Islet of Langerhans (tissue), 1 donor: Measurements from ENCODE around the gene APBA2.

ENCODE experiments used
- FAIRE-seq: peaks from one replicate; lab custom pipeline; 2011; peaks lifted over from hg19 to GRCh38; lab: Jason Lieb, UNC

APBA2 gene

DNA sequence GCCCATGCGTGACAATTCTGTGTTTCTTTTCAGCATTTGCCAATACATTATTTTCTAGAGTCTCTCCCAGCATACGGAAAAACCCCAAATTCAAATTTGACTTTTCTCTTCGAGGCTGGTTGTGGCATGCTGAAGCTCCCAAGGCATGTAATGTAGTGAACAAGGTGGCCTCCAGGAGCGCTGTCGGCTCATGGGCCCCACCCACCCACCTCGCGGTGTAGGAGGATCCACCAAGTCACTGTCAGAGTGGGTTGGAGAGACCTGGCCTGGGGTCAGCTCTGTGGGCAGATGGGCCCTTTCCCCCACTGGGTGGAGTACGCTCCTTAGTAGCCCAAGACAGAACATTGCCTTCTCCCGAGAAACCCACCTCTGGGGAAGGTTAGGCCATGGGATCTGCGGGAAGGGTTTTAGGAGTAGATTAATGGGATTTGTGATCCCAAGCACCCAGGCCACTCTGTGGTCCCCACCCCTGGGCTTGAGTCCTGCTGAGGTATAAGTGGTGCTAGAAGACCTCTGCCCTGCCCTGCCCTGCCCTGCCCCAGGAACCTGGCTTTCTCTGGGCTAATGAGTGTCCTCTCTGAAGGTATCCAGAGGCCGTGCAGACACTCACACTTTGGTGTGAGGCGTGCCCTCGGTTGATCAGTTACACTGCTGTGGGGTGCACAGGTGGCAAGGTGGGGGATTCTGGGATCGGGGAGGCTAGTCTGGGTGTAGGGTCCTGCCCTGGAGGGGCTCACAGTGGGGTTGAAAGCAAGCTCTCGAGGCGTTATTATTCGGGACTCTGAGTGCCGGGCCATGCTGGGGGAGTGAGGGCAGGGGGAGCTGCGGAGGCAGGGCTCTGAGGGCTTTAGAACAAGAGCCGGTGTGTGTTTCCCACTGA is 97.9 kb downstream of the APBA2 start:
- no peak for FAIRE-seq

DNA sequence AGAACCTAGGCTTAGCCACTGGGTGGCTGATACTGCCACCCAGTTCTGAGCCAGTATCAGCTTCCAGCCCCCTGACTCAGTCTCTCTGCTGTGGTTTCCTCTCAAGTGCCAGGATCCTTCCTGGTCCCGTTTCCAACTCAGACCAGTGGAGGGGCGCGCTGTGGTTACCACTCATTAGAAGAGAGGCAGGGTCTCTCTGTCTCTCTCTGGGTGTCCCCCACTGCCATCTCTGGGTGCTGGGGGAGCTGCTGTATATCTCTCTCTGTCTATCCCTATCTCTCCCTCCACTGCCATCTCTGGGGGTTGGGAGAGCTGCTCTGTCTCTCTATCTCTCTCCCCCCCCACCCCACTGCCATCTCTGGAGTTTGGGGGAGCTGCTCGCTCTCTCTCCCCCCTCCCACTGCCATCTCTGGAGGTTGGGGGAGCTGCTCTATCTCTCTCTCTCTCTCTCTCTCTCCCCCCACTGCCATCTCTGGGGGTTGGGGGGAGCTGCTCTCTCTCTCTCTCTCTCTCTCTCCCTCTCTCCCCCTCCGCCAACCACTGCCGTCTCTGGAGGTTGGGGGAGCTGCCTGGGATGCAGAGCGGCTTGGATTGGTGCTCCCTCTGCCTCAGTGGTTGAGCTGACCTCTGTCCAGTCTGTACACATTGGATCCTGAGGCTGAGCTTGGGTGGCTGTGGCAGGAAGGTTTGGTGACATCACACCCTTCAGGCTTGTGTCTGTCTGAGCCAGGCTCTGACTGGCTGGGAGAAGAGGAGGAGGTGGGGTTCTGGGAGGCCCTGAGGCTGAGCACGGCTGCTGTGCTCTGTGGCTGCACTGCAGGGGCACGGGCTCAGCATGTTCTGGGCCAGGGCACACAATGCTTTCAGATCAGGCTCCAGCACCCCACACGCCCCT is 98.9 kb downstream of the APBA2 start:
- no peak for FAIRE-seq

- FAIRE-seq: no peak
These were observed 99.5 kb downstream of the APBA2 start for GRCh38 chr15:28985316-28985645.

- FAIRE-seq: no peak
These were observed 99.9 kb downstream of the APBA2 start for GRCh38 chr15:28985691-28986090.

DNA sequence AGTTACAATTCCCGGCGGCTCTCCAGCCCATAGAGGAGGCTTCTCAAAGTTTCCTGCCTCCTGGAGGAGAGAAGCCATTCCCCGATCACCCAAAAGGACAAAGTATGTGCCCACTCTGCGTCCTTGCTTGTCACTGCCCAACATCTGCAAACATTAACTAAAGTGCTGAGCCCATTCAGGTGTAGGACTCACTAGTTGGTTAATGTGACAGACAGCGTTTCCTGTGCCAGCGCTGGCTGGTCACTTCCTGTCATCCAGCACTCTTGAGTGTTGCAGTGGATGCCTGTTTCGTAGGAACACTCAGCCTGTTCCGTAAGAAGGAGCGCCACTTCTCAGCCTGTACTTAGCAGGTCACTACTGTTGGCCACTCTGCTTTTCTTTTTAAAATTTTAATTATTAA is 100.3 kb downstream of the APBA2 start:
- no peak for FAIRE-seq

- FAIRE-seq: no peak
These were observed 101.0 kb downstream of the APBA2 start for GRCh38 chr15:28986726-28987125.

DNA sequence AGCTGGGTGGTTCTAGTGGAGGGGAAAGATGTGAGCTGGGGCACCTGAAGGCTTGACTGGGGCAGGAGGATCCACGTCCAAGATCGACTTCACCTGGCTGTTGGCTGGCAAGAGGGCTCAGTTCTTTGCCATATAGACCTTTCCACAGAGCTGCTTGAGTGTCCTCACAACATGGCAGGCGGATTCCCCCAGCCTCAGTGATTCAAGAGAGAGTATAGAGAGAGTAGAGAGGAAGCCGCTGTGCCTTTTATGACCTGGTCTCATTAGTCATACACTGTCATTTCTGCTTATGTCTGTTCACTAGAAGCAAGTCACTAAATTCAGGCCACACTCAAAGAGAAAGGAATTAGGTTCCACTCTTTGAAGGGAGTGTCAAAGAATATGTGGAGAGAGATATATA is 101.6 kb downstream of the APBA2 start:
- no peak for FAIRE-seq

DNA sequence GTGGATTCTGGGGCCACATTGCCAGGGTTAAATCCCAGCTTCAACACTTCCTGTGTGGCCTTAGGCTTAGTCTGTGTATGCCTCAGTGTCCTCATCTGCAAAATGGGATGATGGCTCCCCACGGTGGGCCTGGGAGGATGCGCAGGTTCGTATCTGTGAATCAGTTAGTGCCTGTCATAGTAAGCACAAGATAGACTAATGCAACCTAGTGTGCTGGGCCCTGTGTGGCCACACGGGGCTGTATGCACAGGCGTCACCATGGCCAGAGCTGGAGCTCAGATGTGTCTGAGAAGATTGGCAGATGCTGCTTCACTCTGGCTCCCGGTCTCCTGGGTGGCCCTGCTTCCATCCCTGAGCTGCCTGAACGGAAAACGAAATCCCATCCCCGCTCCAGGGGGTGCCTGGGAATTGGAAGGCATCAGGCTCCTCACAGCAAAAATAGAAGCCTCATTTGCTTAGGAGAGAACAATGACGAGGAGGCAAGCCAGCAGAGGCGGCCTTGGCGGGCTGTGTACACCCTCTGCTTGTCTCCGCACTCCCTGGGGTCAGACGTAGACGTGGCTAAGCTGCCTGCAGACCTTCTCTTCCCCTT is 103.6 kb downstream of the APBA2 start:
- no peak for FAIRE-seq

DNA sequence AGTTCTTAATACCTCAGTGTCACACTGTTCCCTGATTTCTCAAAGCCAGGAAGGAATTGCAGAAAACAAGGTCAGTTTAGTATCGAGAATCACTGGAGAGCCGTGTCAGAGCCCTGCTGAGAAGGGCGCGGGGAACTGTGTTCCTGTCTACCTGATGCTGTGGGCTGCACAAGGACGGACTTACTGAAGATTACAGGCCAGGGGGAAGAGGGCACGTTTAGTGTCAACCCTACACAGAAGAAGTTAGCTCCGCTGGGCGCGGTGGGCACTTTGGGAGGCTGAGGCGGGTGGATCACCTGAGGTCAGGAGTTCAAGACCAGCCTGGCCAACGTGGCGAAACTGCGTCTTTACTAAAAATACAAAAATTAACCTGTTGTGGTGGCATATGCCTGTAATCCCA is 104.1 kb downstream of the APBA2 start:
- no peak for FAIRE-seq

GRCh38 chr15:28990390-28990789 is 104.6 kb downstream of the APBA2 start:
- FAIRE-seq: no peak

GRCh38 chr15:28991236-28992171 is 105.7 kb downstream of the APBA2 start:
- no peak for FAIRE-seq

DNA sequence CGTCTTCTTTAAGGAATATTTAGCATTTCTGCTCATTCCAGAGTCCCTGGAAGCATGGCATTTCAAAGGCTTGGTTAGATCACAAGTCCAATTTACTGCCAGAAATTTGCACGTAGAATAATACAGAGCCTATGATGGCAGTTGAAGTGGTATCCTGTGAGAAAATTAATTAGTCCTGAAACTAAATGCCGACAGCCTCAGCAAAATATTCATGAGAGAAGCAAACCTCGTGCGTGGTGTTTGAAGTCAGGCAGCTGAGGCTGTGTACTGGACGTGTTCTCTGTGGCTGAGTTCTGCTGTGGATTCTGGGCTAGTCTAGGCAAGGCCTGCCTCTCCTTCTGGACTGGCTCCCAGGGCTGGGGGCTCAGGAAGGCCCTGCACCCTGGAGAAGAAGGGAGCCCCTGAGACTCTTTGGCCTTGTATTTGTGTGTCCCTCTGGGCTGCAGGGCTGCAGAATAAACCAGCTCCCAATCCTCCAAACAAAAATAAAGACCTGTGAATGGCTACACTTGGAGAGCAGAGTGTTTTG is 106.6 kb downstream of the APBA2 start:
- FAIRE-seq: no peak

DNA sequence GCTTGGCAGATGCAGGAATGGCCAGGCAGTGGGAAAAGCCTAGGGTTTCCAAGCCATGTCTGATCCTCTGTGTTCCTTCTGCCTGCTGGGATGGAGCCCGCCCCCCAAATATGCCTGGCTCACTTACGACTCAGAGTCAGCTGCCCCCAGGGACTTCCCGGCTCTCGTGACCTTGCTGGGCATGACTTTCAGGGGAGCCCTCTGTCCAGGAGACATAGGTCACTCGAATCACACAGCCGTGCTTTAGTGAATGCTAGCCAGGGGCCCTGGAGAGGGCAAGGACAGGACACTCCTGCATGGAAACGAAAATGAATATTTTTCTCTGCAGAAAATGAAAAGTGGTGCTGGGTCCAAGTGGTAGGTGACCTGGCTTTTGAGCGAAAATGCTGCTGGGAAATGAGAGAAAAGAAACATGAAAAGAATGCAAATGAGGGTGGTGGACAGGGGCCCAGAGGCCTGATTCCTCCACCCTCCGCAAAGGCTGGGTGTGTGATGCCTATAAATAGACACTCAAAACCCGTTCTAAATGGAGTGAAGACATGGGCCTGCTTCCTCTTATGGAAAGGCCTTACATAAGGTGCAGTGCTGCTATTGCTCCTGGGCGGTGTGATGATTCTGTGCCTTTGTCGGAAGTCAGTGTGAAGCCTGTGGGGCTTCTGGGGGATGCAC is 107.4 kb downstream of the APBA2 start:
- no peak for FAIRE-seq

- FAIRE-seq: no peak
These were observed 107.9 kb downstream of the APBA2 start for GRCh38 chr15:28993720-28994053.

- FAIRE-seq: no peak
These were observed 108.5 kb downstream of the APBA2 start for GRCh38 chr15:28994142-28994830.

GRCh38 chr15:28994831-28995596 is 109.2 kb downstream of the APBA2 start:
- FAIRE-seq: no peak

DNA sequence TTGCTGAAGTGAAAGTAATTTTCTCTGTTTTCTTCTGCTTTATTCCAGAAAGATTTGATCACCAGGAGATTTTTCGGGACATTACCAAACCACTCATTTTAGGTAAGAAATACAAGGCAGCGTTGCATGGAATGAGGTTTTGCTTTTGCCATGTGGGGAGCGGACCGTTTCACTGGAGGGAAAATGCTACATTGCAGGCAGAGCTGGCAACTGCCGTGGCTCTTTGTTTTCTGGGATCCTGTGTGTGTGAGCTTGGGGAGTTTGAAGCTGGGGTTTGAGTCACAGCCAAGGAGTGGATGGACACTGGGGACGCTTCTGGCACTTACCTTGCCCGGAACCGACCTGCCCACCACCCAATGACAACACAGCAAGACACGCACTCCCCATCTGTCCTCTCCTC is 109.9 kb downstream of the APBA2 start:
- FAIRE-seq: no peak

DNA sequence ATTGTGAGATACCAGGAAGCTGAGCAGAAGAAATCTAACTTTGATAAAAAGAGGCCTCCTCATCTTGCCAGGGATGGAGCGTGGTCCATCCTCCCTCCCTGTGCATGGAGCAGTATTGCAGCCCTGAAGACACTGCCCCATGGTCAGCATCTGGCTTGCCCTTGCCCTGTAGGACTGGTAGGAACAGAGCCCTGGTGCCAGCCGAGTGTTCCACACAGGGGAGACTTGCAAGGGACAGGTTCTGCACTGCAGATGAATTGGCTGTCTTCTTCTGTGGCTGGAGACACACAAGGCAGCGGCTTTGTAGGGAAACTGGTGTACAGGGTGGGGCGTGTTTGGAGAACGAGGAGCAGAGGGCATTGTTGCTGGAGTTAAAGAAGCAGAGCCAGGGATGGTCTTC is 110.5 kb downstream of the APBA2 start:
- FAIRE-seq: no peak

- no peak for FAIRE-seq
These were observed 111.2 kb downstream of the APBA2 start for GRCh38 chr15:28996953-28997352.

DNA sequence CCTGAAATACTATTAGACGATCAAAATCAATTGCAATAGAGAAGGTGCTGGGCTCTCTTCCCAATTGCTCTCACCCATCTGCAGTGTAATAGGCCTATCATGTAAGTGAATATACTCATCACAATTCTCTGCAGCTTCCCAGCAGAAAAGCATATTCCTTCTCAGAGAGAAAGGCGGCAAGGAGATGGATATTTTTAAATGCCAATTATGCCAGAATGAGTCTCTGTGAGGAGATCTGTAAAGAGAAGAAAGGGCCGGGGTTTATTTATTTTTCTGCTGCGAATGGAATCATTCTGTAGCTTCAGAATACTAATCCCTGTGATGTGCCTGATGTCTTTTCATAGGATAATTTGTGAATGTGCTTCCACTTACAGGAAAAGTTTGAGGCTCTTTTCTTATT is 112.0 kb downstream of the APBA2 start:
- FAIRE-seq: no peak
